Esophagus (tissue), 2 donors: Measurements from ENCODE around the gene CTNNBIP1. TPM values are rescaled to one million over a fixed set of nuclear protein-coding genes. Genes with fewer than 3 reads are reported as not detected.
A peak's percentile ranks its signal among the peaks of the same experiment; 100 is the strongest.

Experiments
- H3K27ac ChIP-seq, 2 donors: one replicate each; pipeline ENCODE4 v1.5.1; 2013; ENCODE audit warnings: low read depth in 2 of 2, mild to moderate bottlenecking in 2 of 2, inconsistent platforms in 1 of 2, low read length in 1 of 2, moderate library complexity in 1 of 2
- H3K27me3 ChIP-seq, 2 donors: one replicate each; pipeline ENCODE4 v1.6.1; 2013; ENCODE audit warnings: low read length in 2 of 2, control low read depth in 1 of 2, mild to moderate bottlenecking in 1 of 2; ENCODE audit not compliant: insufficient read depth in 2 of 2, control insufficient read depth in 1 of 2
- H3K36me3 ChIP-seq, 2 donors: one replicate each; pipeline ENCODE4 v1.6.1; 2013; ENCODE audit warnings: low read length in 1 of 2; ENCODE audit not compliant: control insufficient read depth in 2 of 2, insufficient read depth in 2 of 2
- H3K4me1 ChIP-seq, 2 donors: one replicate each; pipeline ENCODE4 v1.6.1; 2013; ENCODE audit warnings: low read length in 1 of 2; ENCODE audit not compliant: control insufficient read depth in 2 of 2, insufficient read depth in 2 of 2
- H3K4me3 ChIP-seq, 2 donors: one replicate each; pipeline ENCODE4 v1.5.1; 2013; ENCODE audit warnings: low read length in 2 of 2, mild to moderate bottlenecking in 2 of 2, low read depth in 1 of 2, moderate library complexity in 1 of 2
- H3K9me3 ChIP-seq, 2 donors: one replicate each; pipeline ENCODE4 v1.6.1; 2013; ENCODE audit warnings: mild to moderate bottlenecking in 2 of 2, low read depth in 1 of 2, low read length in 1 of 2, moderate library complexity in 1 of 2; ENCODE audit not compliant: control insufficient read depth in 2 of 2, insufficient read depth in 1 of 2
- WGBS, 2 donors: extraction: QIAGEN DNeasy Blood & Tissue Kit; methylation state at CpG; one replicate each; pipeline ENCODE4 v1.1.7; 2013; 5-methylcytosine and 5-hydroxymethylcytosine counted together
- polyA plus RNA-seq, 2 donors: library from polyadenylated mRNA; stranded (reverse); fragments of 200-250 nt; gene quantifications; one replicate each; pipeline ENCODE4 v1.2.3, GENCODE V29; 2013
- donor health status: healthy with polysubstance abuse.
- donor health status: Bipolar disorder and iron deficiency.

The CTNNBIP1 gene
- polyA plus RNA-seq, 2 donors, result 173 to 242 TPM

DNA sequence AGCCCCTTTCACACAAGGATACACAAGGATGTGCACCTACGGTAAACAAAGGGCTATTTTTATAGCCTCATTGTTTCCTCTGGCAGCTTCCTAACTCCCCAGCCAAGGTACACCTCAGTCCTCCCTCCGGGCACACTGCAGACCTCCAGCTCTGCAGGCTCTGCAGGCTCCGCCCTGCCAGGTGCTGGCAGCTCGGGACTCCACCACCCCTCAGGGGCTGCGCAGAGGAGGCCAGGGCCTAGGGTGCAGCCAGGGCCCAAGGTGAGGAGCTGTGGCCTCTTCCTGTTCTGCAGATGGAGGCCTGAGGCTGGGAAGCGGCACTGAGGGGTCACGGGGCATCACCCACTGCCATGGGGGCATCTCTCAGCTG, 66.5 kb downstream of the CTNNBIP1 start:
- Histone ChIP-seq H3K27ac (peak overlapping the region in 1 of 2 donors; percentile 11), H3K9me3 (peaks cover 0 to 3% of the 10 kb centered on the region in 2 donors), H3K4me3 (no peak overlapping the region), H3K27me3 (no peaks in the 10 kb centered on the region), H3K4me1 (peaks cover 9 to 18% of the 10 kb centered on the region in 2 donors), H3K36me3 (peaks cover 2 to 3% of the 10 kb centered on the region in 2 donors)
- 39 to 52% methylated on average over 7 of the region's 7 CpGs for WGBS, 2 donors

GRCh38 chr1:9842781-9843575, 67.1 kb downstream of the CTNNBIP1 start:
- WGBS, 2 donors, result 35 to 43% methylated on average over 20 of the region's 20 CpGs

GRCh38 chr1:9842073-9842711, 67.9 kb downstream of the CTNNBIP1 start:
- Histone ChIP-seq H3K4me1 (peaks cover 9 to 18% of the 10 kb centered on the region in 2 donors), H3K36me3 (peaks cover 0 to 2% of the 10 kb centered on the region in 2 donors), H3K27me3 (no peaks in the 10 kb centered on the region), H3K9me3 (peaks cover 0 to 3% of the 10 kb centered on the region in 2 donors), H3K4me3 (no peak overlapping the region), H3K27ac (no peak overlapping the region)
- 24 to 40% methylated on average over 9 of the region's 9 CpGs for WGBS, 2 donors

More at GRCh38 chr1:9842781-9843575, 67.1 kb downstream of the CTNNBIP1 start:
- peaks cover 9 to 18% of the 10 kb centered on the region in 2 donors for H3K4me1 ChIP-seq
- H3K27ac ChIP-seq, result peak overlapping the region; percentile 11 to 43
- peaks cover 0 to 3% of the 10 kb centered on the region in 2 donors for H3K9me3 ChIP-seq
- H3K36me3 ChIP-seq, result peaks cover 0 to 2% of the 10 kb centered on the region in 2 donors
- H3K4me3 ChIP-seq, result no peak overlapping the region
- H3K27me3 ChIP-seq, result no peaks in the 10 kb centered on the region

DNA sequence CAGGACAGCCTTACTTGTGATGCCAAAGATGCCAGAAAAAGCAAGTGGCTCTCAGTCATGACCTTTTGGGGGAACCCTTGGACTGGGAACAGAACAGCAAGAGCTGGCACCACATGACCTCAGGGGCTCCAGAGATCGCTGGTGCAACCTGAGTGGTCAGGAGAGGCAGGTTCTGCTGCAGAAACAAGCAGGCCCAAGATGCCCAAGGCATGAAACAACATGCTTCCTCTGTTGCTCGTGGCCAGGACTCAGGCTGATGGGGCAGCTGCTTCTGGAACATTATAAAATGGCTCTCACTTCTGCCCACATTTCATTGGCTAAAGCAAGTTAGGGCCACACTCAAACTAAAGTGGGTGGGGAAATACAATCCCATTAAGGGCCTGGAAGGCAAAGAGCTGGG, 68.6 kb downstream of the CTNNBIP1 start:
- 56 to 76% methylated on average over 2 of the region's 2 CpGs for WGBS, 2 donors
- H3K36me3 ChIP-seq, result no peaks in the 10 kb centered on the region
- H3K9me3 ChIP-seq, result peaks cover 0 to 3% of the 10 kb centered on the region in 2 donors
- no peak overlapping the region for H3K27ac ChIP-seq
- no peaks in the 10 kb centered on the region for H3K27me3 ChIP-seq
- H3K4me1 ChIP-seq, result peaks cover 9 to 18% of the 10 kb centered on the region in 2 donors
- H3K4me3 ChIP-seq, result no peak overlapping the region

- Histone ChIP-seq H3K9me3 (peaks cover 0 to 3% of the 10 kb centered on the region in 2 donors), H3K4me3 (no peak overlapping the region), H3K4me1 (peaks cover 12 to 30% of the 10 kb centered on the region in 2 donors), H3K27me3 (no peaks in the 10 kb centered on the region), H3K36me3 (no peaks in the 10 kb centered on the region), H3K27ac (no peak overlapping the region)
- 38 to 51% methylated on average over 3 of the region's 3 CpGs for WGBS, 2 donors
These were observed 69.9 kb downstream of the CTNNBIP1 start for GRCh38 chr1:9840176-9840575.

DNA sequence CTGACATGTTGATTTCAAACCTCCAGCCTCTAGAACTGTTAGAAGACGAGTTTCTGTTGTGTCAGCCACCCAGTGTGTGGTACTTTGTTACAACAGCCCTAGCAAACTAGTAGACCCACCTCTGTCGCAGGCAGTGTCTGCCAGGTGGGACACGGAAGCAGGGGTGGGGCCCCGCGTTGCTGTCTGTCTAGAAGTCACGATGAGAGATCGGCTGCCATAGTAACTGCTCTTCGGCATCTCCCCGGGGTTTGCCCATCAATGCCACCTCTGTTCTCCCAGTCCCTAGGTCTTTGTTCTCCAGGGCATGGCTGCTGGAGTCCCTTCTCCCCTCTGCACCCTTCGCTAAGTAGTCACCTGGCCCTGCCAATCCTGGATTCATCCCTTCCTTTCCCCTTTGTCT, 71.1 kb downstream of the CTNNBIP1 start:
- Histone ChIP-seq H3K9me3 (peaks cover 0 to 3% of the 10 kb centered on the region in 2 donors), H3K36me3 (no peaks in the 10 kb centered on the region), H3K27ac (no peak overlapping the region), H3K4me1 (peaks cover 12 to 35% of the 10 kb centered on the region in 2 donors), H3K27me3 (no peaks in the 10 kb centered on the region), H3K4me3 (no peak overlapping the region)
- 88 to 89% methylated on average over 10 of the region's 10 CpGs for WGBS, 2 donors

DNA sequence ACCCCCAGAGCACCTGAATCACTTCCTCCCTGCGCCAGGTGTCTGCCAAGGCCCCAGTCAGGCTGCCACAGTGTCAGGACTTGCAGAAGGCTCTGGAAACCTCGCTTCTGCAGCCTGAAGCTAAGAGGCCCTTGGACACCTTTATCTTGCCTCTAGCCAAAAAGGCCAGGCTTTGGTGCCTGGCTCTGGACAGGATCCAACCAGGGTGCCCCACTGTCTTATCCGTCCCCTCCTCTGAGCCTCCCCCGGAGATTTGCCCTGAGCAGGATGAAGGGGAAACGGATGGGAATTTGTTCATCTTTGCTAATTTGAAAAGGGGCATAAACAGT, 73.5 kb downstream of the CTNNBIP1 start:
- no peak overlapping the region for H3K4me3 ChIP-seq
- 51 to 57% methylated on average over 5 of the region's 5 CpGs for WGBS, 2 donors
- H3K27ac ChIP-seq, result peak overlapping the region; percentile 77 to 79
- peaks cover 3 to 18% of the 10 kb centered on the region in 2 donors for H3K4me1 ChIP-seq
- H3K9me3 ChIP-seq, result peaks cover 0 to 3% of the 10 kb centered on the region in 2 donors
- no peaks in the 10 kb centered on the region for H3K36me3 ChIP-seq
- no peaks in the 10 kb centered on the region for H3K27me3 ChIP-seq

DNA sequence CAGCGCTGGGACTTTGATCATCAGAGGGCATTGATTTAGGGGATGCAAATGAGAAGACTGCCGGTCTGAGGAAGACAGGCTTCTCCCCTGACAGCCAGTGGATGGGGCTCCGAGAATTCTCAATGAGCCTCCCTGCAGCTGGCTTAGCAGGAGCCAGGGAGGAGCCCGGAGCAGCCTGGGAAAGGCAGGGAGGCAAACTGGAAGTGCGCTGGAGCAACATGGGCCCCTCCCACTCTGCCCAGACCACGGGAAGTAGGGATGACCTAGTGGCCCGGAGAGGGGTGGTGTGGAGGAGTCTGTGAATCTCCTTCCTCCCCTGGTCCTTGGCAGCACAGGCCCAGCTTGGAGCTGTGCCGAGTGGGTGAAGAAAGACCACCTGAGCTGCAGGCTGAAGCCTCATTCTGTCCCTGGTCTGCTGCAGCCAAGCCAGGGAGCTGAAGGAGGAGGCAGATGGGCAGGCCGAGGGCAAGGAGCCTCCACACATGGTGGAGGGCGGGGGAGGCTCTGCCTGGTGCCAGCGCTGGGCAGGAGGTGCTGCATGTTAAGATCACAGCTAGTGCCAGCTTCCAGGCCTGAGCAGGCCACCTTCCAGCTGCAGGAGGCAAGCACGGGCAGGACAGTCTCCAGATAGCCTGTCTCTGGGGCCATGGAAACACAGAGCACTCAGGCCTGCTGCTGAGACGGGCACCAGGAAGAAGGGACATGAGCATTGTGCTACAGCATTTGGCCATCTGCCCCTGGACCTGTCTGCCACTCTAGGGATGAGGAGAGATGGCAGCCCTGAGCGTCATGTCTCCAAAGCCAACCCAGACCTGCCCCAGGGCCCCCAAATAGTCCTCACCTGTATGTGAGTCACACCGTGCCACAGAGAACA, 74.1 kb downstream of the CTNNBIP1 start:
- Histone ChIP-seq H3K27ac (peak overlapping the region; percentile 77 to 79), H3K36me3 (no peaks in the 10 kb centered on the region), H3K4me1 (peaks cover 3 to 18% of the 10 kb centered on the region in 2 donors), H3K27me3 (no peaks in the 10 kb centered on the region), H3K4me3 (no peak overlapping the region), H3K9me3 (no peaks in the 10 kb centered on the region)
- 38 to 44% methylated on average over 14 to 15 of the region's 15 CpGs for WGBS, 2 donors

GRCh38 chr1:9835404-9835757, 74.7 kb downstream of the CTNNBIP1 start:
- peak overlapping the region; percentile 77 to 79 for H3K27ac ChIP-seq
- peaks cover 3 to 18% of the 10 kb centered on the region in 2 donors for H3K4me1 ChIP-seq
- no peak overlapping the region for H3K4me3 ChIP-seq
- no peaks in the 10 kb centered on the region for H3K36me3 ChIP-seq
- H3K9me3 ChIP-seq, result no peaks in the 10 kb centered on the region
- 38 to 50% methylated on average over 9 of the region's 9 CpGs for WGBS, 2 donors
- no peaks in the 10 kb centered on the region for H3K27me3 ChIP-seq
